ENCODE data around the gene ICAM1.

DNA sequence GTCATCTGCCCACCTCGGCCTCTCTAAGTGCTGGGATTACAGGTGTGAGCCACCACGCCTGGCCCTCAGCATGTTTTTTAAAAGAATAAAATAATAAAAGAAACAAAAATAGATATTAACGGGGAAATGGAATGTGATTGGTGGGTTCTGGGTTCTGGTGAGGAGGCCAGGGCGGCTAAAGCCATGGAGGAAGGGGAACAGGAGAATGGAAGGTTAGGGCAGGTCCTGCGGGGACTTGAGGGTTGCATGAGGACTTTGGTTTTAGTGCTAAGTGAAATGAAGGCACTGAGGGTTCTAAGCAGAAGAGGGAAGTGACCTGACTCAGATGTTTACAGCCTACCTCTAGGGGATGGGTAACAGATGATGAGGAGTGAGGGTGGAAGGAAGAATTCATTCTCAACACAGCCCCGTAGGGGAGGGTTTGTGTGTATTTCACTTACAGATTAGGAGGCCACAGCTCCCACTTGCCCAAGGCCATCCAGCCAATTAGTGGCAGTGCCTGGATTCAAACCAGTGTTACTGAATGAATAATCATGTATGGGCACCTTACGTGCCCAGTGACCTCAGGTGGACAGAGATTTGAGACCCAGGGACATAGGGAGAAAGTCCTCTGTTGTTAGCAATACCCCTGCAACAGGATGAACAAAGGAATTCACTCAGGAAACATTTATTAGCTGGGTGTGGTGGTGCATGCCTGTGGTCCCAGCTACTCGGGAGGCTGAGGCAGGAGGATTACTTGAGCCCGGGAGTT, 25.6 kb upstream of the ICAM1 start:
- TF ChIP-seq, protein P1, sequence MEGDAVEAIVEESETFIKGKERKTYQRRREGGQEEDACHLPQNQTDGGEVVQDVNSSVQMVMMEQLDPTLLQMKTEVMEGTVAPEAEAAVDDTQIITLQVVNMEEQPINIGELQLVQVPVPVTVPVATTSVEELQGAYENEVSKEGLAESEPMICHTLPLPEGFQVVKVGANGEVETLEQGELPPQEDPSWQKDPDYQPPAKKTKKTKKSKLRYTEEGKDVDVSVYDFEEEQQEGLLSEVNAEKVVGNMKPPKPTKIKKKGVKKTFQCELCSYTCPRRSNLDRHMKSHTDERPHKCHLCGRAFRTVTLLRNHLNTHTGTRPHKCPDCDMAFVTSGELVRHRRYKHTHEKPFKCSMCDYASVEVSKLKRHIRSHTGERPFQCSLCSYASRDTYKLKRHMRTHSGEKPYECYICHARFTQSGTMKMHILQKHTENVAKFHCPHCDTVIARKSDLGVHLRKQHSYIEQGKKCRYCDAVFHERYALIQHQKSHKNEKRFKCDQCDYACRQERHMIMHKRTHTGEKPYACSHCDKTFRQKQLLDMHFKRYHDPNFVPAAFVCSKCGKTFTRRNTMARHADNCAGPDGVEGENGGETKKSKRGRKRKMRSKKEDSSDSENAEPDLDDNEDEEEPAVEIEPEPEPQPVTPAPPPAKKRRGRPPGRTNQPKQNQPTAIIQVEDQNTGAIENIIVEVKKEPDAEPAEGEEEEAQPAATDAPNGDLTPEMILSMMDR (IDR thresholded peaks at IDR 0.05) = no peak
- no peak for TF ChIP-seq TCF7L2 (IDR thresholded peaks at IDR 0.05; ENCODE audit: low read depth, low read length)

Data from Panc1 (cell line).